ENCODE measurements around the gene EBP. TPM values are rescaled to one million over a fixed set of nuclear protein-coding genes. Genes with fewer than 3 reads are reported as not detected.

Gene EBP
- total and polyA plus RNA-seq, 2 experiments from 2014 or later, result 128 to 176 TPM

- Histone ChIP-seq H3K27me3 (ENCODE audit: insufficient read depth) (no peaks in the 10 kb centered on the region), H3F3A (replicated peaks; ENCODE audit: low read depth) (no peaks in the 10 kb centered on the region), H2AFZ (no peak overlapping the region), H3K4me2 (no peak overlapping the region), H3K4me1 (ENCODE audit: insufficient read depth) (no peaks in the 10 kb centered on the region), H3K27ac (ENCODE audit: low read depth) (no peak overlapping the region), H3K79me2 (replicated peaks; ENCODE audit: insufficient read depth) (no peaks in the 10 kb centered on the region), H4K20me1 (replicated peaks; ENCODE audit: insufficient read depth) (no peaks in the 10 kb centered on the region), H3K36me3 (ENCODE audit: insufficient read depth) (no peaks in the 10 kb centered on the region), H3K9me2 (ENCODE audit: insufficient read depth) (no peaks in the 10 kb centered on the region), H3K4me3 (no peak overlapping the region)
- no peak overlapping the region for H3K27ac Mint-ChIP-seq
- H3K4me1 Mint-ChIP-seq, result peaks cover 6% of the 10 kb centered on the region; the same call in 2 of the 3 replicates
- no peak overlapping the region for H3K4me3 Mint-ChIP-seq
- ATAC-seq (no peak), DNase-seq (ENCODE audit: low spot score) (no peak)
- H3K9me3 Mint-ChIP-seq, result no peaks in the 10 kb centered on the region
- TF ChIP-seq CTCF (conservative IDR thresholded peaks at IDR 0.05; ENCODE audit: low read depth in 2 of 2), result no peak
- TF ChIP-seq EZH2phosphoT487 (IDR thresholded peaks at IDR 0.05; ENCODE audit: unreplicated experiment), result no peak
- TF ChIP-seq EZH2 (IDR thresholded peaks at IDR 0.05; ENCODE audit: low read depth, unreplicated experiment), result no peak
- no peak for TF ChIP-seq JUNB (IDR thresholded peaks at IDR 0.05; ENCODE audit: unreplicated experiment)
- no peak for TF ChIP-seq ETS1 (IDR thresholded peaks at IDR 0.05)
- TF ChIP-seq CREB1 (CRISPR knock-in tag; IDR thresholded peaks at IDR 0.05; ENCODE audit: low read depth), result no peak
- no peak for TF ChIP-seq STAT1 (IDR thresholded peaks at IDR 0.05; ENCODE audit: unreplicated experiment)
- no peak for TF ChIP-seq POLR2AphosphoS5 (IDR thresholded peaks at IDR 0.05; ENCODE audit: low read depth)
- TF ChIP-seq ZNF462 (CRISPR knock-in tag; IDR thresholded peaks at IDR 0.05), result no peak
- no peak for TF ChIP-seq REST (IDR thresholded peaks at IDR 0.05; ENCODE audit: unreplicated experiment)
- no peak for TF ChIP-seq ZNF331 (CRISPR knock-in tag; IDR thresholded peaks at IDR 0.05; ENCODE audit: low read depth)
- no peak for TF ChIP-seq ZNF114 (CRISPR knock-in tag; IDR thresholded peaks at IDR 0.05)
- no peak for TF ChIP-seq NANOG (IDR thresholded peaks at IDR 0.05; ENCODE audit: borderline replicate concordance)
- H3K27me3 Mint-ChIP-seq (ENCODE audit: insufficient read depth, low read depth, poor library complexity), result peaks cover 8% of the 10 kb centered on the region
- peaks cover 10% of the 10 kb centered on the region; the same call in 2 of the 3 replicates for H3K36me3 Mint-ChIP-seq (ENCODE audit: low read depth)
Observed at GRCh38 chrX:48516987-48517386, 4.6 kb upstream of the EBP start.

Data from GM23338 (cell line).